ENCODE measurements around the gene SRP68. TPM values are rescaled to one million over a fixed set of nuclear protein-coding genes. Genes with fewer than 3 reads are reported as not detected.

SRP68 gene
- polyA plus RNA-seq, 3 donors: 27.4 to 47.1 (median 42.1) TPM

DNA sequence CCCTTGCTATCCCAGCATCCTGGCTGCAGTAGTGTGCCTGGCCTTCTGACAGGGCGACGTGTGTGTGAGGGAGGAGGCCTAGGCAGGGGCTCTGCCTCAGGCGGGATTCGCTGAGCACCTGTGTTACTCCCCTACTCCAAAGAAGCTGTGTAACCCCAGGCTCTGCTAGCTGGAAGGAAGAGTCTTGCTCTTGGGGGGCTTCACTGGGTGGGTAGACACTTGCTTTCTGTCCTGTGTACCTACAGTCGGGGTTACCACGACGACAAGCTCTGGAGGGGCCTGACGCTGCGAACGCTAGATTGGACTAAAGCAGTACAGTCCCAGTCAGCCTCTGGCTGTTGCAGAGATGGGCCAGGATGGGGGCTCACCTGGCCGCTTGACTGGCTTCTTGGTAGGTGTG, 21.7 kb upstream of the SRP68 start:
- H3K27me3 Mint-ChIP-seq (ENCODE audit: low read depth in 3 of 3): peaks cover 0 to 2% (median 1%) of the 10 kb centered on the region in 3 donors
- H3K4me3 Mint-ChIP-seq: no peak overlapping the region
- peaks cover 78 to 100% of the 10 kb centered on the region in 2 donors for H3K36me3 Mint-ChIP-seq
- Histone ChIP-seq H3K27ac (ENCODE audit: low read depth in 1 of 2, low read length in 2 of 2) (no peak overlapping the region), H3K4me3 (replicated peaks in 1 of 3; ENCODE audit: low read depth in 2 of 3, low read length in 3 of 3) (no peak overlapping the region), H3K9ac (ENCODE audit: insufficient read depth, low read length, poor library complexity, severe bottlenecking) (no peak overlapping the region), H3K9me3 (replicated peaks in 1 of 2; ENCODE audit: control insufficient read depth in 1 of 2, insufficient read depth in 1 of 2, low read length in 2 of 2) (no peaks in the 10 kb centered on the region), H4K20me1 (ENCODE audit: insufficient read depth, low read length) (no peaks in the 10 kb centered on the region), H3K4me2 (replicated peaks; ENCODE audit: extremely low read depth, low read length, poor library complexity, severe bottlenecking) (no peak overlapping the region), H3K27me3 (ENCODE audit: control insufficient read depth in 2 of 2, insufficient read depth in 2 of 2, low read length in 2 of 2) (no peaks in the 10 kb centered on the region), H2AFZ (ENCODE audit: insufficient read depth, low read depth, low read length, poor library complexity, severe bottlenecking) (no peak overlapping the region), H3K4me1 (ENCODE audit: control insufficient read depth in 1 of 2, insufficient read depth in 2 of 2, low read length in 2 of 2) (no peaks in the 10 kb centered on the region), H3K36me3 (replicated peaks in 1 of 2; ENCODE audit: control insufficient read depth in 1 of 2, insufficient read depth in 2 of 2, low read length in 2 of 2) (peaks cover 91 to 100% of the 10 kb centered on the region in 2 donors), H3K79me2 (ENCODE audit: insufficient read depth, low read length) (no peaks in the 10 kb centered on the region)
- no peak overlapping the region for H3K27ac Mint-ChIP-seq
- H3K4me1 Mint-ChIP-seq: peaks cover 2% of the 10 kb centered on the region
- TF ChIP-seq CTCF (IDR thresholded peaks at IDR 0.05): no peak
- WGBS (ENCODE audit: insufficient coverage): 98% methylated on average over 9 of the region's 11 CpGs
- no peaks in the 10 kb centered on the region for H3K9me3 Mint-ChIP-seq
- DNase-seq: no peak
- intact Hi-C loops (cut with micrococcal nuclease): no loop called here

GRCh38 chr17:76092526-76093413, 20.5 kb upstream of the SRP68 start:
- no peak for TF ChIP-seq CTCF (IDR thresholded peaks at IDR 0.05)
- H3K4me1 Mint-ChIP-seq: peaks cover 2% of the 10 kb centered on the region
- Histone ChIP-seq H3K27ac (ENCODE audit: low read depth in 1 of 2, low read length in 2 of 2) (no peak overlapping the region), H3K9me3 (replicated peaks in 1 of 2; ENCODE audit: control insufficient read depth in 1 of 2, insufficient read depth in 1 of 2, low read length in 2 of 2) (no peaks in the 10 kb centered on the region), H4K20me1 (ENCODE audit: insufficient read depth, low read length) (no peaks in the 10 kb centered on the region), H3K79me2 (ENCODE audit: insufficient read depth, low read length) (no peaks in the 10 kb centered on the region), H3K9ac (ENCODE audit: insufficient read depth, low read length, poor library complexity, severe bottlenecking) (no peak overlapping the region), H3K36me3 (replicated peaks in 1 of 2; ENCODE audit: control insufficient read depth in 1 of 2, insufficient read depth in 2 of 2, low read length in 2 of 2) (peaks cover 98 to 100% of the 10 kb centered on the region in 2 donors), H3K4me3 (replicated peaks in 1 of 3; ENCODE audit: low read depth in 2 of 3, low read length in 3 of 3) (no peak overlapping the region), H3K4me2 (replicated peaks; ENCODE audit: extremely low read depth, low read length, poor library complexity, severe bottlenecking) (no peak overlapping the region), H3K27me3 (ENCODE audit: control insufficient read depth in 2 of 2, insufficient read depth in 2 of 2, low read length in 2 of 2) (no peaks in the 10 kb centered on the region), H3K4me1 (ENCODE audit: control insufficient read depth in 1 of 2, insufficient read depth in 2 of 2, low read length in 2 of 2) (no peaks in the 10 kb centered on the region), H2AFZ (ENCODE audit: insufficient read depth, low read depth, low read length, poor library complexity, severe bottlenecking) (no peak overlapping the region)
- H3K27me3 Mint-ChIP-seq (ENCODE audit: low read depth in 3 of 3): peaks cover 0 to 2% (median 1%) of the 10 kb centered on the region in 3 donors
- DNase-seq: no peak
- H3K4me3 Mint-ChIP-seq: no peak overlapping the region
- 97% methylated on average over 19 of the region's 20 CpGs for WGBS (ENCODE audit: insufficient coverage)
- no peak overlapping the region for H3K27ac Mint-ChIP-seq
- intact Hi-C loops (cut with micrococcal nuclease): no loop called here
- H3K9me3 Mint-ChIP-seq: no peaks in the 10 kb centered on the region
- peaks cover 77 to 100% of the 10 kb centered on the region in 2 donors for H3K36me3 Mint-ChIP-seq
